HCT116 (cell line): Measurements from ENCODE around the gene SIL1. TPM values are rescaled to one million over a fixed set of nuclear protein-coding genes. Genes with fewer than 3 reads are reported as not detected.

ENCODE experiments used
- ATAC-seq: fragments of 200-7000 bp; cut with Tn5 transposase; 2 replicates; pipeline ENCODE4 v1.9.1; 2020; ENCODE audit warnings: mild to moderate bottlenecking, moderate library complexity
- BruUV-seq: library from RNA; stranded (reverse); fragments of 400-500 nt; replicated peaks from 2 replicates; lab custom pipeline; 2021; lab: Mats Ljungman, UMichigan
- CTCF ChIA-PET: fragments of 300-600 bp; sonication (Branson Sonifier 250); formaldehyde crosslinking; loops from one replicate; lab custom pipeline; 2021; ENCODE audit warnings: antibody characterized with exemption; lab: Charles Lee
- POLR2A ChIA-PET: fragments of 300-600, 350-600 bp; sonication (Branson Sonifier 250); formaldehyde crosslinking; loops from one replicate; lab custom pipeline; 2021; ENCODE audit warnings: antibody characterized with exemption; lab: Charles Lee
- RAD21 ChIA-PET, 2 experiments: fragments of 300-600 bp; sonication (Branson Sonifier 250); formaldehyde crosslinking; loops; one replicate each; lab custom pipeline; 2023; ENCODE audit warnings: low total read pairs in 2 of 2; ENCODE audit not compliant: uncharacterized antibody in 2 of 2, unreplicated experiment in 2 of 2, low non-redundant PET in 1 of 2; lab: Charles Lee
- DNase-seq: peaks from one replicate; pipeline ENCODE4 v3.0.0-alpha.2; 2010; ENCODE audit warnings: low read depth, low spot score
- H2AFZ ChIP-seq: fragments of 200-600 bp; shearing (Covaris generic), sonication (generic); 2 replicates; pipeline ENCODE4 v1.6.1; 2017; ENCODE audit warnings: low read depth, mixed run types, mixed read lengths, antibody characterized with exemption, low read length; ENCODE audit not compliant: poor library complexity, severe bottlenecking
- H3K27ac ChIP-seq: 2 replicates; pipeline ENCODE4 v1.5.1; 2012; ENCODE audit warnings: low read depth, low read length
- H3K27me3 ChIP-seq: fragments of 200-600 bp; sonication (generic); 2 replicates; pipeline ENCODE4 v1.6.1; 2016; ENCODE audit warnings: mixed run types, low read length, mixed read lengths; ENCODE audit not compliant: insufficient read depth
- H3K36me3 ChIP-seq, 2 experiments: fragments of 200-500 bp in 1 of 2; fragments of 200-600 bp in 1 of 2; sonication (Bioruptor generic) in 1 of 2; sonication (generic) in 1 of 2; 2 replicates each; pipeline versions ENCODE4 v1.5.1 to v1.6.1; 2014 to 2016; ENCODE audit warnings: low read length in 2 of 2, inconsistent platforms in 1 of 2, mixed read lengths in 1 of 2, mixed run types in 1 of 2; ENCODE audit not compliant: insufficient read depth in 2 of 2, control insufficient read depth in 1 of 2
- H3K4me1 ChIP-seq, 2 experiments: fragments of 200-600 bp in 1 of 2; sonication (generic) in 1 of 2; 2 replicates each; pipeline versions ENCODE4 v1.5.1 to v1.6.1; 2012 to 2017; ENCODE audit warnings: low read length in 2 of 2, inconsistent platforms in 1 of 2, mild to moderate bottlenecking in 1 of 2, mixed read lengths in 1 of 2, mixed run types in 1 of 2, moderate library complexity in 1 of 2; ENCODE audit not compliant: insufficient read depth in 2 of 2, control insufficient read depth in 1 of 2
- H3K4me2 ChIP-seq: fragments of 200-600 bp; sonication (generic); 2 replicates; pipeline ENCODE4 v1.6.1; 2017; ENCODE audit warnings: mixed run types, low read length, mixed read lengths
- H3K4me3 ChIP-seq, 2 experiments: fragments of 200-600 bp in 1 of 2; sonication (generic) in 1 of 2; replicated peaks in 1 of 2; 2 replicates each; pipeline ENCODE4 v1.5.1; 2011 to 2016; ENCODE audit warnings: low read length in 2 of 2, control low read depth in 1 of 2, low read depth in 1 of 2, mild to moderate bottlenecking in 1 of 2, mixed read lengths in 1 of 2, mixed run types in 1 of 2
- H3K79me2 ChIP-seq: fragments of 200-600 bp; sonication (generic); 2 replicates; pipeline ENCODE4 v1.6.1; 2017; ENCODE audit warnings: mild to moderate bottlenecking, mixed run types, low read length, moderate library complexity, mixed read lengths; ENCODE audit not compliant: insufficient read depth
- H3K9ac ChIP-seq: fragments of 200-600 bp; sonication (generic); 2 replicates; pipeline ENCODE4 v1.6.1; 2016; ENCODE audit warnings: low read length, mixed read lengths
- H3K9me2 ChIP-seq: fragments of 200-600 bp; sonication (generic), shearing (Covaris generic); 2 replicates; pipeline ENCODE4 v1.6.1; 2017; ENCODE audit warnings: mixed run types, mild to moderate bottlenecking, moderate library complexity; ENCODE audit not compliant: insufficient read depth
- H3K9me3 ChIP-seq, 2 experiments: fragments of 200-500 bp in 1 of 2; fragments of 200-600 bp in 1 of 2; sonication (Bioruptor generic) in 1 of 2; sonication (generic) in 1 of 2; 2 replicates each; pipeline ENCODE4 v1.6.1; 2014 to 2017; ENCODE audit warnings: low read length in 2 of 2, mixed read lengths in 2 of 2, inconsistent platforms in 1 of 2, low read depth in 1 of 2, mild to moderate bottlenecking in 1 of 2, mixed run types in 1 of 2, moderate library complexity in 1 of 2; ENCODE audit not compliant: control insufficient read depth in 1 of 2, insufficient read depth in 1 of 2
- H4K20me1 ChIP-seq: fragments of 200-600 bp; sonication (generic), shearing (Covaris generic); 2 replicates; pipeline ENCODE4 v1.6.1; 2017; ENCODE audit warnings: mixed run types, mild to moderate bottlenecking, moderate library complexity; ENCODE audit not compliant: insufficient read depth
- CBX3 ChIP-seq: IDR thresholded peaks from 2 replicates; pipeline ENCODE4 v1.6.1; 2012; ENCODE audit warnings: low read depth
- CTCF ChIP-seq, 3 experiments: fragments of 200-600 bp in 1 of 3; sonication (generic) in 1 of 3; IDR thresholded peaks in 2 of 3; conservative IDR thresholded peaks in 1 of 3; 2 replicates each; pipeline ENCODE4 v1.5.1; 2012 to 2017; ENCODE audit warnings: low read depth in 2 of 3, low read length in 2 of 3, antibody characterized with exemption in 1 of 3, borderline replicate concordance in 1 of 3, control low read depth in 1 of 3, mild to moderate bottlenecking in 1 of 3, mixed read lengths in 1 of 3, mixed run types in 1 of 3, moderate library complexity in 1 of 3; ENCODE audit not compliant: insufficient read depth in 1 of 3
- EGR1 ChIP-seq: IDR thresholded peaks from 2 replicates; pipeline ENCODE4 v1.6.1; 2012; ENCODE audit warnings: low read depth
- ELF1 ChIP-seq: IDR thresholded peaks from 2 replicates; pipeline ENCODE4 v1.6.1; 2012; ENCODE audit warnings: low read depth, borderline replicate concordance
- EZH2 ChIP-seq: fragments of 200-600 bp; sonication (generic); IDR thresholded peaks from 2 replicates; pipeline ENCODE4 v1.6.1; 2017; ENCODE audit warnings: antibody characterized with exemption, mixed run types
- EZH2phosphoT487 ChIP-seq: fragments of 200-600 bp; IDR thresholded peaks from 2 replicates; pipeline ENCODE4 v1.6.1; 2018; ENCODE audit warnings: antibody characterized with exemption, borderline replicate concordance
- FOSL1 ChIP-seq: IDR thresholded peaks from 2 replicates; pipeline ENCODE4 v1.6.1; 2012; ENCODE audit warnings: low read depth
- JUND ChIP-seq: IDR thresholded peaks from 2 replicates; pipeline ENCODE4 v1.6.1; 2012
- POLR2A ChIP-seq: IDR thresholded peaks from 2 replicates; pipeline ENCODE4 v1.7.0; 2011; ENCODE audit warnings: borderline replicate concordance; ENCODE audit not compliant: insufficient read depth, insufficient read length; ENCODE audit errors: extremely low read depth
- POLR2AphosphoS5 ChIP-seq: IDR thresholded peaks from 2 replicates; pipeline ENCODE4 v1.6.1; 2011; ENCODE audit warnings: mild to moderate bottlenecking, low read depth, low read length, moderate library complexity
- SIN3A ChIP-seq: IDR thresholded peaks from 2 replicates; pipeline ENCODE4 v1.6.1; 2012; ENCODE audit warnings: low read depth
- SRF ChIP-seq: IDR thresholded peaks from 2 replicates; pipeline ENCODE4 v1.6.1; 2012; ENCODE audit warnings: low read depth
- TCF7L2 ChIP-seq: IDR thresholded peaks from 2 replicates; pipeline ENCODE4 v1.7.0; 2011; ENCODE audit warnings: borderline replicate concordance, inconsistent platforms; ENCODE audit not compliant: insufficient read depth, insufficient read length; ENCODE audit errors: extremely low read depth
- YY1 ChIP-seq: IDR thresholded peaks from 2 replicates; pipeline ENCODE4 v1.6.1; 2011; ENCODE audit warnings: low read length, low read depth, moderate library complexity, mild to moderate bottlenecking; ENCODE audit not compliant: insufficient replicate concordance; ENCODE audit errors: extremely low read depth
- ZBTB33 ChIP-seq: IDR thresholded peaks from 2 replicates; pipeline ENCODE4 v1.6.1; 2011; ENCODE audit warnings: mild to moderate bottlenecking, low read length, moderate library complexity; ENCODE audit not compliant: insufficient replicate concordance; ENCODE audit errors: extremely low read depth
- intact Hi-C: fragments of 100-400 bp; cut with micrococcal nuclease; formaldehyde crosslinking; loops from 2 replicates; pipeline ENCODE4 v1.10.0; 2022
- total RNA-seq: library from RNA; stranded (reverse); gene quantifications from one replicate; pipeline ENCODE4 v1.2.1, GENCODE V29; 2021; ENCODE audit not compliant: unreplicated experiment

Gene SIL1
- total RNA-seq, 1 experiment from 2014 or later, result 34.0 TPM

GRCh38 chr5:138926257-138926656 is 271.9 kb downstream of the SIL1 start:
- Histone ChIP-seq H3K9me2 (no peaks in the 10 kb centered on the region), H2AFZ (no peak overlapping the region), H3K4me1 (peaks cover 0 to 2% of the 10 kb centered on the region in 2 experiments; a peak in 1 of 4 replicates), H3K9ac (no peak overlapping the region), H3K4me3 (no peak overlapping the region), H4K20me1 (no peaks in the 10 kb centered on the region; the same call in 1 of the 2 replicates), H3K79me2 (no peaks in the 10 kb centered on the region), H3K27ac (no peak overlapping the region), H3K36me3 (peaks cover 23 to 34% of the 10 kb centered on the region in 2 experiments), H3K4me2 (no peak overlapping the region)
- CTCF ChIA-PET, result no interaction called here
- no TSS peak for BruUV-seq
- no peak for DNase-seq
- POLR2A ChIA-PET, result no interaction called here
- RAD21 ChIA-PET, result no interaction called here
- TF ChIP-seq YY1, result no peak
- no peak for TF ChIP-seq POLR2AphosphoS5
- no peak for TF ChIP-seq CBX3
- TF ChIP-seq TCF7L2, result no peak
- TF ChIP-seq SIN3A, result no peak
- no peak for TF ChIP-seq EZH2phosphoT487
- TF ChIP-seq ELF1, result no peak
- TF ChIP-seq FOSL1, result no peak
- no peak for TF ChIP-seq JUND
- TF ChIP-seq EZH2, result no peak
- no peak for TF ChIP-seq ZBTB33
- no peak for TF ChIP-seq CTCF (IDR thresholded peaks at IDR 0.05 in 2 of 3, conservative IDR thresholded peaks at IDR 0.05 in 1 of 3; ENCODE audit: borderline replicate concordance in 1 of 3, insufficient read depth in 1 of 3, low read depth in 2 of 3, low read length in 2 of 3)
- no peak for TF ChIP-seq SRF
- no peak for TF ChIP-seq POLR2A
- no peak for TF ChIP-seq EGR1
- TF ChIP-seq, all 23 proteins: peak for 0
- no peak for ATAC-seq
- H3K27me3 ChIP-seq, result no peaks in the 10 kb centered on the region
- intact Hi-C loops, result no loop called here
- no peaks in the 10 kb centered on the region for H3K9me3 ChIP-seq
